Fibroblast of pulmonary artery (primary cell): ENCODE results near the gene NUDT17.
"Not testable (repeated sequence)": the region's sequence is repeated elsewhere in the genome, so short reads cannot be mapped to it uniquely, and the experiment has no call there.

Experiments used
- DNase-seq: peaks from one replicate; pipeline ENCODE4 v3.0.0-alpha.2; 2010; ENCODE audit warnings: low read depth
- H3K4me3 ChIP-seq: replicated peaks from 2 replicates; pipeline ENCODE4 v1.5.1; 2011; ENCODE audit warnings: low read depth, mild to moderate bottlenecking, control low read depth, low read length, moderate library complexity
- TF ChIP-seq, protein P1 (sequence below): IDR thresholded peaks from 2 replicates; pipeline ENCODE4 v1.5.1; 2011; ENCODE audit warnings: mild to moderate bottlenecking, control low read depth, low read length, inconsistent platforms; ENCODE audit errors: missing control alignments

The NUDT17 gene

DNA sequence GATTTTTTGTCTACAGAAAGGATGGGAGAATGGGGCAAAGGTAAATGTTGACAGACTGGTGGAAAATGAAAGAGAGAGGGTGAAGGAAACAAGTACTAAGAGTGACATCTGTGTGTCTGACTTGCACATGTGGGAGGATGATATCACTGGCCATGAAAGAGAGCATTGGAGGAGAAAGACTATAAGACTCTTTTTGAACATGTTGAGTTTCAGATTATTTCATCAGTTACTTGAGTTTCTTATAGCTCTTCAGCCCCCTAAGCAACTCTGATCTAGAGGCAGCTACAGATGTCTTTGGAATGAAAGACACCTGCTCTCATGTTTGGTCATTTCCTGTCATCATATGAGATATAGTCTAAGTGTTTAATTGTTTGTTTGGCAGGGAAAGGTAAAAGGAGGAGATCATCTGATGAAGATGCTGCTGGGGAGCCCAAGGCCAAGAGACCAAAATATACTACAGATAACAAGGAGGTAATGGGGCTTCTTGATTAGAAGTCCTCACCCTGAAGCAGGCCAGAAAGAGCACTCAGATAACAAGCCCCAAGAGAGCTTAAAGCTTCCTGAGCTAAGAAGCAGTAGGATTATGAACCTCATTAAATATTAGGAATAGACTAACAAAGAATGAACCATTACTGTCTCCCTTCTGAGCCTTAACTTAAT is 16.9 kb upstream of the NUDT17 start:
- TF ChIP-seq, protein P1, sequence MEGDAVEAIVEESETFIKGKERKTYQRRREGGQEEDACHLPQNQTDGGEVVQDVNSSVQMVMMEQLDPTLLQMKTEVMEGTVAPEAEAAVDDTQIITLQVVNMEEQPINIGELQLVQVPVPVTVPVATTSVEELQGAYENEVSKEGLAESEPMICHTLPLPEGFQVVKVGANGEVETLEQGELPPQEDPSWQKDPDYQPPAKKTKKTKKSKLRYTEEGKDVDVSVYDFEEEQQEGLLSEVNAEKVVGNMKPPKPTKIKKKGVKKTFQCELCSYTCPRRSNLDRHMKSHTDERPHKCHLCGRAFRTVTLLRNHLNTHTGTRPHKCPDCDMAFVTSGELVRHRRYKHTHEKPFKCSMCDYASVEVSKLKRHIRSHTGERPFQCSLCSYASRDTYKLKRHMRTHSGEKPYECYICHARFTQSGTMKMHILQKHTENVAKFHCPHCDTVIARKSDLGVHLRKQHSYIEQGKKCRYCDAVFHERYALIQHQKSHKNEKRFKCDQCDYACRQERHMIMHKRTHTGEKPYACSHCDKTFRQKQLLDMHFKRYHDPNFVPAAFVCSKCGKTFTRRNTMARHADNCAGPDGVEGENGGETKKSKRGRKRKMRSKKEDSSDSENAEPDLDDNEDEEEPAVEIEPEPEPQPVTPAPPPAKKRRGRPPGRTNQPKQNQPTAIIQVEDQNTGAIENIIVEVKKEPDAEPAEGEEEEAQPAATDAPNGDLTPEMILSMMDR: no peak
- no peak for DNase-seq
- H3K4me3 ChIP-seq: no peak overlapping the region

GRCh38 chr1:145830810-145831209 is 14.6 kb upstream of the NUDT17 start:
- not testable (repeated sequence) for DNase-seq, H3K4me3 ChIP-seq

- no peak overlapping the region for H3K4me3 ChIP-seq
- DNase-seq: no peak
- TF ChIP-seq, protein P1: no peak
These were observed 7.8 kb upstream of the NUDT17 start for GRCh38 chr1:145837656-145838055.

GRCh38 chr1:145843031-145843430 is 2.4 kb upstream of the NUDT17 start:
- TF ChIP-seq, protein P1: no peak
- no peak overlapping the region for H3K4me3 ChIP-seq
- DNase-seq: no peak

DNA sequence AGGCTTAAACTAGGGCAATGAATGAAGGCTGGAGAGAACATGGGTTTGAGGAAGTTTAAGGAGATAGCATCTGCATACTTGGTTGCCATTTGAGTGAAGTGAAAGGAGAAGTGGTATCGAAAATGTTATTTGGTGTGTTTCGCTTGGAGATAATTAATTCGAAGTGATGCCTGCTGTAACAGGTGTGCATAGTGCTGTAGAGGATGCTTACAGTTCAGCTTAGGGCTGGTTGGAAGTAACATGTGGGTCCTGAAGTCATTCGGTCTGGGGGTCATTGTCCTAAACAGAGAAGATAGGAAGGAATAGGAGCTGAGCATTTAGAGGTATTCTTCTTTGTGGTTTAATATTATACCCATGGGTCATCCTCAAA is 301 bp upstream of the NUDT17 start:
- TF ChIP-seq, protein P1: no peak
- peak overlapping the region; percentile 59 for H3K4me3 ChIP-seq
- DNase-seq: no peak

- H3K4me3 ChIP-seq: peak overlapping the region; percentile 59
- DNase-seq: peak; percentile 43
- TF ChIP-seq, protein P1: peak; percentile 72
These were observed 777 bp downstream of the NUDT17 start for GRCh38 chr1:145846201-145846612.

DNA sequence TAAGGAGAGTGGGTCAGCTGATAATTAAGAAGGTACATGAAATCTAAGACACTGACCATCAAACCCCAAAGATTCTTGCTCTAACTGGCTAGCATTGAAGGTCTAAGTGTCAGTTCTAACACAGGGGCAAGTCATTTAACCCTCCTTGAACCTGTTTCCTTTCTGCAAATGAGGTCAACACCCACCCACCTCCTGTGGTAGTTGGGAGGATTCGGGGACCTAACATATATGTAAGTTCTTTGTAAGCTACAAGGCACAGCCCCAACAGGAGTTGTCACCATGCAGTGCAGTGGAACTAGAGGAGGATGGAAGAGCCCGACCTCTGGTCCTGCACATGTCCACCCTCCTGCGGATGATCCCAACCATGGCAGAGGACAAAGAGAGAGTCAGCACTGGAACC is 2.4 kb downstream of the NUDT17 start:
- DNase-seq: no peak
- H3K4me3 ChIP-seq: no peak overlapping the region
- TF ChIP-seq, protein P1: no peak
